HepG2 (cell line): ENCODE results near the gene ZNF490. TPM values are rescaled to one million over a fixed set of nuclear protein-coding genes. Genes with fewer than 3 reads are reported as not detected.

ENCODE experiments used
- HMGA1 ChIP-seq: sonication (generic); formaldehyde crosslinking; conservative IDR thresholded peaks from 2 replicates; pipeline ENCODE4 v1.4.0; 2020; ENCODE audit warnings: missing genetic modification reagents
- HNRNPH1 ChIP-seq: fragments of 200-400 bp; formaldehyde crosslinking; optimal IDR thresholded peaks from 2 replicates; pipeline ENCODE3; 2017; ENCODE audit warnings: mild to moderate bottlenecking, low read depth, low read length
- HNRNPK ChIP-seq: fragments of 200-400 bp; formaldehyde crosslinking; IDR thresholded peaks from 2 replicates; pipeline ENCODE4 v1.6.1; 2018; ENCODE audit warnings: low read length, low read depth, moderate library complexity, mild to moderate bottlenecking; ENCODE audit not compliant: poor library complexity, severe bottlenecking
- MAFF ChIP-seq: IDR thresholded peaks from 2 replicates; pipeline ENCODE4 v1.6.1; 2011; ENCODE audit warnings: low read depth, low read length, improper control_type of control experiment
- MIER3 ChIP-seq: IDR thresholded peaks from 2 replicates; pipeline ENCODE4 v1.6.1; 2016; ENCODE audit warnings: missing compliant biosample characterization, borderline replicate concordance
- MXI1 ChIP-seq: IDR thresholded peaks from 3 replicates; pipeline ENCODE4 v1.6.1; 2012; ENCODE audit warnings: low read depth, low read length, inconsistent platforms, borderline replicate concordance
- MZF1 ChIP-seq: sonication (generic); formaldehyde crosslinking; IDR thresholded peaks from 2 replicates; pipeline ENCODE4 v1.8.1; 2023; ENCODE audit warnings: mild to moderate bottlenecking, missing genetic modification reagents, borderline replicate concordance
- NCOA1 ChIP-seq: sonication (generic); formaldehyde crosslinking; IDR thresholded peaks from 2 replicates; pipeline ENCODE4 v1.9.0; 2021; ENCODE audit warnings: missing genetic modification reagents
- NFIC ChIP-seq: IDR thresholded peaks from 2 replicates; pipeline ENCODE4 v1.6.1; 2012; ENCODE audit warnings: mild to moderate bottlenecking, low read length, inconsistent platforms
- NR1H2 ChIP-seq: sonication (generic); formaldehyde crosslinking; IDR thresholded peaks from 2 replicates; pipeline ENCODE4 v1.8.1; 2022; ENCODE audit warnings: low read depth, missing genetic modification reagents, borderline replicate concordance
- NR2F1 ChIP-seq, 2 experiments: fragments of 450-650 bp in 1 of 2; formaldehyde crosslinking in 1 of 2; IDR thresholded peaks; 2 replicates each; pipeline versions ENCODE4 v1.5.0 to v1.6.1; 2016 to 2020; ENCODE audit warnings: mild to moderate bottlenecking in 1 of 2, missing compliant biosample characterization in 1 of 2, missing genetic modification reagents in 1 of 2, moderate library complexity in 1 of 2
- REPIN1 ChIP-seq: sonication (generic); formaldehyde crosslinking; IDR thresholded peaks from 2 replicates; pipeline ENCODE4 v1.8.0; 2022; ENCODE audit warnings: missing genetic modification reagents, low read depth, mild to moderate bottlenecking, borderline replicate concordance
- SP2 ChIP-seq: sonication (generic); formaldehyde crosslinking; IDR thresholded peaks from 2 replicates; pipeline ENCODE4 v1.5.1; 2020; ENCODE audit warnings: mild to moderate bottlenecking, missing genetic modification reagents
- SP4 ChIP-seq: sonication (generic); formaldehyde crosslinking; IDR thresholded peaks from 2 replicates; pipeline ENCODE4 v1.8.1; 2023; ENCODE audit warnings: mild to moderate bottlenecking, missing genetic modification reagents
- ZNF12 ChIP-seq: sonication (generic); formaldehyde crosslinking; IDR thresholded peaks from 2 replicates; pipeline ENCODE4 v1.5.0; 2020; ENCODE audit warnings: missing genetic modification reagents
- ZNF672 ChIP-seq: sonication (generic); formaldehyde crosslinking; IDR thresholded peaks from 2 replicates; pipeline ENCODE4 v1.8.1; 2022; ENCODE audit warnings: missing genetic modification reagents
- ZNF703 ChIP-seq: sonication (generic); formaldehyde crosslinking; IDR thresholded peaks from 2 replicates; pipeline ENCODE4 v1.5.1; 2020; ENCODE audit warnings: missing genetic modification reagents, mild to moderate bottlenecking, moderate library complexity, borderline replicate concordance
- ZNF850 ChIP-seq: sonication (generic); formaldehyde crosslinking; conservative IDR thresholded peaks from 2 replicates; pipeline ENCODE4 v1.9.0; 2021; ENCODE audit warnings: mild to moderate bottlenecking, missing genetic modification reagents
- polyA plus RNA-seq, 8 experiments: library from polyadenylated mRNA; depleted of rRNA in 3 of 8; stranded (reverse) in 7 of 8; unstranded in 1 of 8; fragments of >200 nt; fragmentation: Illumina TruSeq in 4 of 8; extraction: Trizol in 4 of 8; gene quantifications; 2 replicates each; pipeline versions ENCODE4 v1.2.1 to v1.2.3, GENCODE V29; 2011 to 2016; ENCODE audit warnings: low read depth in 4 of 8, missing spikeins in 1 of 8, mixed read lengths in 1 of 8; ENCODE audit not compliant: insufficient read depth in 1 of 8
- total RNA-seq, 5 experiments: library from RNA; depleted of rRNA; stranded (reverse); fragments of >200 nt; fragmentation: Illumina TruSeq; extraction: Trizol; gene quantifications; 2 replicates each; pipeline ENCODE4 v1.2.3, GENCODE V29; 2016; ENCODE audit warnings: low read depth in 1 of 5
- TF ChIP-seq, protein P1 (sequence below): sonication (generic); formaldehyde crosslinking; IDR thresholded peaks from 2 replicates; pipeline ENCODE4 v1.5.0; 2020; ENCODE audit warnings: mild to moderate bottlenecking, missing genetic modification reagents, moderate library complexity
- TF ChIP-seq, protein P2 (sequence below): sonication (generic); formaldehyde crosslinking; conservative IDR thresholded peaks from 2 replicates; pipeline ENCODE4 v1.8.0; 2022; ENCODE audit warnings: low read depth, missing genetic modification reagents
- TF ChIP-seq, protein P3 (sequence below): IDR thresholded peaks from 2 replicates; pipeline ENCODE4 v1.6.1; 2016; ENCODE audit warnings: mild to moderate bottlenecking, missing biosample characterization, missing genetic modification reagents
- TF ChIP-seq, protein P4 (sequence below): IDR thresholded peaks from 2 replicates; pipeline ENCODE4 v1.6.1; 2016; ENCODE audit warnings: control low read depth
- TF ChIP-seq, protein P5 (sequence below): sonication (generic); formaldehyde crosslinking; conservative IDR thresholded peaks from 2 replicates; pipeline ENCODE4 v1.5.0; 2020; ENCODE audit warnings: missing genetic modification reagents

Gene ZNF490
- total and polyA plus RNA-seq, 2 of the 13 experiments (the other 11 are each of a cell fraction or from before 2014, with no cell fraction given) = 1.3 to 2.9 TPM

DNA sequence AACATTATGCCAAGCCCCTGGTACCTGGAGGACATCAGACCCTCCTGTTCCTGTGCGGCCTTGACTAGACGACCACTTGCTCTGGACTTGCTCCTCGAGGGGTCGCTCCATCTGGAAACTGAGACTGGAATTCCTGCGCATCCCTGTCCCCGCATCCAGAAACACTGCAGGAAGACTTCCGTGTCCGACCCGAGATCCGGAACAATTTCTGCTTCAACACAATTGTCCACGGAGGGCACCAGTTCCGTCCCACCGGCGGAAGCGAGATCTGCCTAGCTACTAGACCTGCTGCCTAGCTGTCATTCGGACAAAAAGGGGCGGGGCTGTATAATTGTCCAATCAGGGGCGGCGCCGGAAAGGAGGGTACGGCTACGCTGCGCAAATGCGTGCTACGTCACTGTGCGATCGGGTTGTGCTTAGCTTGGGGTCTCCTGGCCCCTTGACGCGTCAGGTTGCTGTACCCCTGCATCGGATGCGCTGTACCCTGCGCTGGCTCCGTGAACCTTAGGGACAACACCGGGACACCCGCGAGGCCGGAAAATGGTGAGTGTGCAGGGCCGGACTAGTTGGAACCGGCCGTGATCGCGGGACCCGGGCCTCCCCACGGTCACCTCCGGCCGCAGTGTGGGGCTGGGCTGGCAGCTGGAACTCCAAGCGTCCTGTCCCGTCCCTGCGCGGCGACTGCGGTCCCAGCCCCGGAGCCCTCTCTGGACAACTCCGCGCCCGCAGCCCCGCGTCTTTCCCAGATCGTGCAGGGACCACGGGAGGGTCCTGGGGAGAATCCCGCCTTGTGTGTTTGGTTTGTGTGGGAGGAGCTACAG lies at the start of gene ZNF490, which contains the start of gene ZNF791 (continued):
- TF ChIP-seq, protein P1, sequence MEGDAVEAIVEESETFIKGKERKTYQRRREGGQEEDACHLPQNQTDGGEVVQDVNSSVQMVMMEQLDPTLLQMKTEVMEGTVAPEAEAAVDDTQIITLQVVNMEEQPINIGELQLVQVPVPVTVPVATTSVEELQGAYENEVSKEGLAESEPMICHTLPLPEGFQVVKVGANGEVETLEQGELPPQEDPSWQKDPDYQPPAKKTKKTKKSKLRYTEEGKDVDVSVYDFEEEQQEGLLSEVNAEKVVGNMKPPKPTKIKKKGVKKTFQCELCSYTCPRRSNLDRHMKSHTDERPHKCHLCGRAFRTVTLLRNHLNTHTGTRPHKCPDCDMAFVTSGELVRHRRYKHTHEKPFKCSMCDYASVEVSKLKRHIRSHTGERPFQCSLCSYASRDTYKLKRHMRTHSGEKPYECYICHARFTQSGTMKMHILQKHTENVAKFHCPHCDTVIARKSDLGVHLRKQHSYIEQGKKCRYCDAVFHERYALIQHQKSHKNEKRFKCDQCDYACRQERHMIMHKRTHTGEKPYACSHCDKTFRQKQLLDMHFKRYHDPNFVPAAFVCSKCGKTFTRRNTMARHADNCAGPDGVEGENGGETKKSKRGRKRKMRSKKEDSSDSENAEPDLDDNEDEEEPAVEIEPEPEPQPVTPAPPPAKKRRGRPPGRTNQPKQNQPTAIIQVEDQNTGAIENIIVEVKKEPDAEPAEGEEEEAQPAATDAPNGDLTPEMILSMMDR = peak; percentile 40
- peak; percentile 79 for TF ChIP-seq SP2 (CRISPR knock-in tag)
- TF ChIP-seq ZNF672 (CRISPR knock-in tag) = no peak
- peak; percentile 93; the same call in 2 of the 3 replicates for TF ChIP-seq MXI1
- TF ChIP-seq NR1H2 (CRISPR knock-in tag) = 0 out of 2 replicates have a peak, but pooled peaks have one; percentile 31
- TF ChIP-seq HMGA1 (CRISPR knock-in tag) = no peak
- TF ChIP-seq MAFF = no peak
- TF ChIP-seq, protein P2, sequence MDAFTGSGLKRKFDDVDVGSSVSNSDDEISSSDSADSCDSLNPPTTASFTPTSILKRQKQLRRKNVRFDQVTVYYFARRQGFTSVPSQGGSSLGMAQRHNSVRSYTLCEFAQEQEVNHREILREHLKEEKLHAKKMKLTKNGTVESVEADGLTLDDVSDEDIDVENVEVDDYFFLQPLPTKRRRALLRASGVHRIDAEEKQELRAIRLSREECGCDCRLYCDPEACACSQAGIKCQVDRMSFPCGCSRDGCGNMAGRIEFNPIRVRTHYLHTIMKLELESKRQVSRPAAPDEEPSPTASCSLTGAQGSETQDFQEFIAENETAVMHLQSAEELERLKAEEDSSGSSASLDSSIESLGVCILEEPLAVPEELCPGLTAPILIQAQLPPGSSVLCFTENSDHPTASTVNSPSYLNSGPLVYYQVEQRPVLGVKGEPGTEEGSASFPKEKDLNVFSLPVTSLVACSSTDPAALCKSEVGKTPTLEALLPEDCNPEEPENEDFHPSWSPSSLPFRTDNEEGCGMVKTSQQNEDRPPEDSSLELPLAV (CRISPR knock-in tag) = peak; percentile 70; the same call in 1 of the 2 replicates
- TF ChIP-seq ZNF850 = no peak
- TF ChIP-seq, protein P3, sequence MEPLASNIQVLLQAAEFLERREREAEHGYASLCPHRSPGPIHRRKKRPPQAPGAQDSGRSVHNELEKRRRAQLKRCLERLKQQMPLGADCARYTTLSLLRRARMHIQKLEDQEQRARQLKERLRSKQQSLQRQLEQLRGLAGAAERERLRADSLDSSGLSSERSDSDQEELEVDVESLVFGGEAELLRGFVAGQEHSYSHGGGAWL = peak; percentile 79
- no peak; the same call in 1 of the 2 replicates for TF ChIP-seq NFIC
- TF ChIP-seq REPIN1 (CRISPR knock-in tag) = peak; percentile 73; the same call in 1 of the 2 replicates
- TF ChIP-seq, protein P4, sequence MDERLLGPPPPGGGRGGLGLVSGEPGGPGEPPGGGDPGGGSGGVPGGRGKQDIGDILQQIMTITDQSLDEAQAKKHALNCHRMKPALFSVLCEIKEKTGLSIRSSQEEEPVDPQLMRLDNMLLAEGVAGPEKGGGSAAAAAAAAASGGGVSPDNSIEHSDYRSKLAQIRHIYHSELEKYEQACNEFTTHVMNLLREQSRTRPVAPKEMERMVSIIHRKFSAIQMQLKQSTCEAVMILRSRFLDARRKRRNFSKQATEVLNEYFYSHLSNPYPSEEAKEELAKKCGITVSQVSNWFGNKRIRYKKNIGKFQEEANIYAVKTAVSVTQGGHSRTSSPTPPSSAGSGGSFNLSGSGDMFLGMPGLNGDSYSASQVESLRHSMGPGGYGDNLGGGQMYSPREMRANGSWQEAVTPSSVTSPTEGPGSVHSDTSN (CRISPR knock-in tag) = peak; percentile 69
- TF ChIP-seq, protein P5, sequence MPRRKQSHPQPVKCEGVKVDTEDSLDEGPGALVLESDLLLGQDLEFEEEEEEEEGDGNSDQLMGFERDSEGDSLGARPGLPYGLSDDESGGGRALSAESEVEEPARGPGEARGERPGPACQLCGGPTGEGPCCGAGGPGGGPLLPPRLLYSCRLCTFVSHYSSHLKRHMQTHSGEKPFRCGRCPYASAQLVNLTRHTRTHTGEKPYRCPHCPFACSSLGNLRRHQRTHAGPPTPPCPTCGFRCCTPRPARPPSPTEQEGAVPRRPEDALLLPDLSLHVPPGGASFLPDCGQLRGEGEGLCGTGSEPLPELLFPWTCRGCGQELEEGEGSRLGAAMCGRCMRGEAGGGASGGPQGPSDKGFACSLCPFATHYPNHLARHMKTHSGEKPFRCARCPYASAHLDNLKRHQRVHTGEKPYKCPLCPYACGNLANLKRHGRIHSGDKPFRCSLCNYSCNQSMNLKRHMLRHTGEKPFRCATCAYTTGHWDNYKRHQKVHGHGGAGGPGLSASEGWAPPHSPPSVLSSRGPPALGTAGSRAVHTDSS (CRISPR knock-in tag) = no peak
- peak; percentile 69; the same call in 1 of the 2 replicates for TF ChIP-seq SP4
- TF ChIP-seq ZNF703 (CRISPR knock-in tag) = no peak
- TF ChIP-seq MZF1 (CRISPR knock-in tag) = no peak; the same call in 1 of the 2 replicates
- TF ChIP-seq ZNF12 = no peak
- TF ChIP-seq HNRNPH1 = no peak
- TF ChIP-seq HNRNPK = no peak
- TF ChIP-seq NR2F1 (CRISPR knock-in tag; IDR thresholded peaks at IDR 0.05) = peak in 1 of 2 experiments; percentile 15; a peak in 1 of 4 replicates
- no peak; the same call in 1 of the 2 replicates for TF ChIP-seq NCOA1 (CRISPR knock-in tag)
- peak; percentile 80; the same call in 1 of the 2 replicates for TF ChIP-seq MIER3 (CRISPR knock-in tag)
